RWPE1 (cell line): ENCODE measurements around the gene HECA.
"Not testable (repeated sequence)": the region's sequence is repeated elsewhere in the genome, so short reads cannot be mapped to it uniquely, and the experiment has no call there.

Experiments
- CTCF ChIA-PET: fragments of 350-600 bp; sonication (Branson Sonifier 250); formaldehyde crosslinking; extraction: SDS; loops from one replicate; lab custom pipeline; 2021; lab: Yijun Ruan, JAX
- POLR2A ChIA-PET: fragments of 400-600 bp; formaldehyde crosslinking; extraction: SDS; loops from one replicate; lab custom pipeline; 2020; ENCODE audit warnings: antibody characterized with exemption; ENCODE audit not compliant: low non-redundant PET; lab: Yijun Ruan, JAX
- DNase-seq: peaks from one replicate; pipeline ENCODE4 v3.0.0; 2012; ENCODE audit warnings: low spot score
- H3K27ac ChIP-seq: fragments of 450-650 bp; 2 replicates; pipeline ENCODE4 v1.5.1; 2017
- CTCF ChIP-seq: fragments of 450-650 bp; conservative IDR thresholded peaks from 2 replicates; pipeline ENCODE4 v1.5.1; 2017; ENCODE audit warnings: low read depth, mild to moderate bottlenecking

Gene HECA

GRCh38 chr6:139112146-139112545 is 22.7 kb upstream of the HECA start:
- no peak overlapping the region for H3K27ac ChIP-seq
- TF ChIP-seq CTCF, result no peak
- ChIA-PET CTCF (no interaction called here), POLR2A (no interaction called here)
- DNase-seq, result peak; percentile 41

- peak; percentile 4 for DNase-seq
- POLR2A ChIA-PET, result interaction anchor here (0.6 kb wide), 1 partner anchor 68 kb away, joined by 3 read pairs; no protein-coding TSS in a partner anchor
- TF ChIP-seq CTCF, result no peak
- CTCF ChIA-PET, result no interaction called here
- H3K27ac ChIP-seq, result no peak overlapping the region
Measured at GRCh38 chr6:139112561-139112960, 22.3 kb upstream of the HECA start.

GRCh38 chr6:139114746-139115145 is 20.1 kb upstream of the HECA start:
- no peak for TF ChIP-seq CTCF
- no peak for DNase-seq
- H3K27ac ChIP-seq, result no peak overlapping the region
- CTCF ChIA-PET, result no interaction called here
- POLR2A ChIA-PET, result no interaction called here

- DNase-seq, result no peak
- TF ChIP-seq CTCF, result no peak
- CTCF ChIA-PET, result no interaction called here
- POLR2A ChIA-PET, result no interaction called here
- H3K27ac ChIP-seq, result no peak overlapping the region
Measured at GRCh38 chr6:139115989-139116758, 18.7 kb upstream of the HECA start.

- CTCF ChIA-PET, result interaction anchor here (0.5 kb wide), 1 partner anchor 38 kb away, joined by 3 read pairs; no protein-coding TSS in a partner anchor
- H3K27ac ChIP-seq, result no peak overlapping the region
- TF ChIP-seq CTCF, result no peak
- POLR2A ChIA-PET, result no interaction called here
- DNase-seq, result no peak
Measured at GRCh38 chr6:139117734-139118133, 17.1 kb upstream of the HECA start.

GRCh38 chr6:139119552-139119951 is 15.3 kb upstream of the HECA start:
- CTCF ChIA-PET, result no interaction called here
- no peak overlapping the region for H3K27ac ChIP-seq
- POLR2A ChIA-PET, result no interaction called here
- TF ChIP-seq CTCF, result no peak
- DNase-seq, result no peak

- DNase-seq, H3K27ac ChIP-seq, POLR2A ChIA-PET: not testable (repeated sequence)
- CTCF ChIA-PET, result interaction anchor here (0.7 kb wide), 1 partner anchor 153 kb away, joined by 3 read pairs; no protein-coding TSS in a partner anchor
Measured at GRCh38 chr6:139122823-139123222, 12.1 kb upstream of the HECA start.
